Fibroblast of peridontal ligament (primary cell): ENCODE data around the gene BRICD5.
"Not testable (repeated sequence)": the region's sequence is repeated elsewhere in the genome, so short reads cannot be mapped to it uniquely, and the experiment has no call there.

Source experiments
- DNase-seq: peaks from one replicate; pipeline ENCODE4 v3.0.0-alpha.2; 2010; ENCODE audit errors: extremely low read depth

BRICD5 gene

DNA sequence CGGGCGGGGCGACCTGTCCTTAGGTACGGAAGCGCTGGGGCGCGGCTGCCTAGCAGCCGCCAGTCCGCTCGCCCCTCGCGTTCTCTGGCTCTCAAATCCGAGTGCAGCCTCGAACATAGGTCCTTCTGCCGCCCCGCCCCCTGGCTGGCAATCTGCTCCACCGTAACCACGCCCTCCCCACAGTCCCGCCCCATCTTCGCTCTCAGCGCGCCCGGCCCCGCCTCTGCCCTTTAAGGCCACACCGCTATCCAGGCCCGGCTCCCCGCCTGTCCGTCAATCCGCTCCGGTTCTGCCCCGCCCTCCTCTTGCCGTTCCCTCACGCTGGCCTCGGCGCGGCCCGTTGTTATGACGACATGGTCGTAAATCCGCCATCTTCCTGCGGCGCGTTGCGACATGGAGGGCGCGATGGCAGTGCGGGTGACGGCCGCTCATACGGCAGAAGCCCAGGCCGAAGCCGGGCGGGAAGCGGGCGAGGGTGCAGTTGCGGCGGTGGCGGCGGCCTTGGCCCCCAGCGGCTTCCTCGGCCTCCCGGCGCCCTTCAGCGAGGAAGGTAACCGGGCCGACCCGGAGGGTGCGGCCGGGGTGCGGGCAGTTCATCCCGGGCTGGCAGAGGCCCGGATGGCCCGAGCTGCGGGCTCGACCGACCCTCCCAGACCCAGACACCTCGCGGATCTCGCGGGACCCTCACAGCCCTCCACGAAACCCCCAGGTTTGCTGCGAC, 12.7 kb upstream of the BRICD5 start, which contains the start of gene E4F1:
Gene E4F1 (plus strand): TSS at position 371 of the 721 bp plus-strand sequence. CDS start 23 bp downstream, at position 394.
- DNase-seq = peak; percentile 98

GRCh38 chr16:2216330-2216729, 5.7 kb upstream of the BRICD5 start:
- no peak for DNase-seq

DNA sequence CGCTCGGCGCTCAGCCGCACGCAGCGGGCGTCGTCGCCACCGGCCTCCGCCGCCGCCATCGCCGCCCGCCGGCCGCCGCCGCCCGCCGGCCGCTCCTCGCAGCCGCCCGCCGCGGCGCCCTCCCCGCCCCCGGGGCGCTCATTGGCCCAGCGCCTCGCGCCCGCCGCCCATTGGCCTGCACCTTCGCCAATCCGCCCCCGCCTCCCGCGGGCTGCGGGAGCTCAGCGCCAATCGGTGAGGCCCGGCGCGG, 4.0 kb upstream of the BRICD5 start, which contains the start of gene PGP:
Gene PGP (minus strand): TSS at position 122 of the 250 bp plus-strand sequence. CDS start 63 bp downstream, at position 59.
- no peak for DNase-seq

DNA sequence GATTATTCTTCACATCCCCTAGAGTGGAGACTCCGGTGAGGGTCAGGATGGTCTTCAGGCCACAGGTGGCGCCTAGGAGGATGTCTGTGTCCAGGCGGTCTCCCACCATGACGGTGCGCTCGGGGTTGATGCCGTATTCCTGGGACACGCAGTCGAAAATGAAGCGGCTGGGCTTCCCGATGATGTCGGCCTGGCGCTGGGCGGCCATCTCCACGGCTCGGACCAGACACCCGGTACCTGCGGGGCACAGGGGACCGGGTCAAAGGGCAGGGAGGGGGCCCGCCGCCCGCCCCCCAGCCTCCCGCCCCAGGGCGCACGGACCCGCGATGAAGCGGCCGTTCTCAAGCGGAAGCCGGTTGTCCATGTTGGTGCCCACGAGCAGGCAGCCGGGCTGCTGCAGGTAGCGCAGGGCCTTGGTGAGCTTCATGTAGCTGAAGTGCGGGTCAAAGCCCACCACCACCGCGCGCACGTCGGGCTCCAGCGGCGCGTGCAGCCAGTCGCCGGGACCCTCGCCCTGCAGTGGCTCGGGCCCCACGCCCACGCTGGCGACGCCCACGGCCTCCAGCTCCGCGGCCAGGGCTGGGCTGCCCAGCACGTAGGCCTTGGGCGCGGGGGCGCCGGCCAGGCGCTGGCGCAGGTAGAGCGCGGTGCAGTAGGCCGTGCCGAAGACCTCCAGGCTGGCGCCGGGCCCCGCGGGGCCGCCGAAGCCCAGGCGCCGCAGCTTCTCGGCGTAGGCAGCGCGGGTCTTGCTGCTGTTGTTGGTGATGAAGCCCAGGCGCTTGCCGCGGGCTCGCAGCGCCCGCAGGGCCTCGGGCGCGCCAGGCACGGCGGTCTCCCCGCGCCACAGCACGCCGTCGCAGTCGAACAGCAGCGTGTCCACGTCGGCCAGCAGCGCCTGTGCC, 3.4 kb upstream of the BRICD5 start:
- no peak for DNase-seq

- no peak for DNase-seq
Measured at GRCh38 chr16:2212362-2213324, 2.0 kb upstream of the BRICD5 start.

GRCh38 chr16:2211923-2212347, 1.3 kb upstream of the BRICD5 start:
- no peak for DNase-seq

DNA sequence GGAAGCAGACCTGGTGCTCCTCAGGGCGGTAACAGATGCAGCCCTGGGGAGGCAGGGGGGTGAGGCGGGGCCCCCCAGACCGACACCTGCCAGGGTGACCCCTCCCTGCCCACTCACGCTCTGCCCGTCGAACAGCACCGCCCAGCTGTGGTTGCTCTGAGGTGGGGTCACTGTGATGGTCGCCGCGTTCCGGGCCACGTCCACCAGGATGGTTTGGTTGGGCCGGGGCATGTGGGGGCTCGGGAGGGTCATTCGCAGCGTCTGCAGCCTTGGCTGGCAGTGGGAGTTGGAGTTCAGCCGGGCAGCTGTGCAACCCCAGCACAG, 692 bp downstream of the BRICD5 start:
- no peak for DNase-seq

GRCh38 chr16:2209258-2210008, 1.2 kb downstream of the BRICD5 start:
- no peak for DNase-seq

DNA sequence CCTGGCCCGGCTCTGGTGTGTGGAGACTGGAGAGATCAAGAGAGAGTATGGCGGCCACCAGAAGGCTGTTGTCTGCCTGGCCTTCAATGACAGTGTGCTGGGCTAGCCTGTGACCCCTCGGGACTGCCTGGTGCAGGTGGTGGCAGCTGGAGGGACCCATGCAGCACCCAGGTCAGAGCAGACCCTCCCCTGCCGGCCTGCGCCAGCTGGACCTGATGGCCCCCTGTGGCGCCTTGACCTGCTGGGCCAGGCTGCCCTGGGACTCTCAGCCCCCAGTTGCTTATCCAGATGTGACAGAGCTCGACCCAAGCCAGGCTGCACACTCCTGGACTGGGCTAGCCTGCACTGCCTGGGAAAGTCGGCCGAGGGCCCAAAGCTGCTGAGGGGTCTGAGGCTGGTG, 1.9 kb downstream of the BRICD5 start:
- no peak for DNase-seq

DNA sequence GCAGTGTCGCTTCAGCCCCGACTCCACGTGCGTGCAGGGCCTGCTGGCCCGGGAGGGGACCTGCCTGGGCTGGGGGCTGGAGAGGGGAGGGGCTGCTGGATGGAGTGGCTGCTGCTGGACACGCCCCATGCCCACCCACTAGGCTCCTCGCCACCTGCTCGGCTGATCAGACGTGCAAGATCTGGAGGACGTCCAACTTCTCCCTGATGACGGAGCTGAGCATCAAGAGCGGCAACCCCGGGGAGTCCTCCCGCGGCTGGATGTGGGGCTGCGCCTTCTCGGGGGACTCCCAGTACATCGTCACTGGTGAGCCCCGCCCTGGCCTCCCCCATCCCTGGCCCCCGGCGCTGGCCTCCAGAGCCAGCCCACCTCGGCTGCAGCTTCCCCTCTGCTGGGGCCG, 2.4 kb downstream of the BRICD5 start:
- DNase-seq = no peak

DNA sequence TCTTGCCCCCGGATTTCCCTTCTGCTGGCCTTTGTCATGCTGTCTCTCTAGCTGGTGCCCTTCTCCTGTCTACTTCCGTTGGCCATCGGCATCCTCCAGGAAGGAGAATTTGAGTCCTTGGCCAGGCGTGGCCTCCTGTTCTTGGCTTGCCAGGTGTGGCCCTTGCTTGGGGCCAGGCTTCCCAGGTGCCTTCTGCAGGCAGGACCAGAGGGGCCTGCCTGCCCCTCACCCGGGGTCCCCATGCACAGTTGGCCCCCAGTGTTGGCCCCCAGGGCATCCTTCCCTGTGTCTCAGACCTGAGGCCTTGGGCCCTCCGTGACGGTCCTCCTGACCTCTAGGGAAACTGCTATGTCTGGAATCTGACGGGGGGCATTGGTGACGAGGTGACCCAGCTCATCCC, 2.8 kb downstream of the BRICD5 start:
- no peak for DNase-seq

DNA sequence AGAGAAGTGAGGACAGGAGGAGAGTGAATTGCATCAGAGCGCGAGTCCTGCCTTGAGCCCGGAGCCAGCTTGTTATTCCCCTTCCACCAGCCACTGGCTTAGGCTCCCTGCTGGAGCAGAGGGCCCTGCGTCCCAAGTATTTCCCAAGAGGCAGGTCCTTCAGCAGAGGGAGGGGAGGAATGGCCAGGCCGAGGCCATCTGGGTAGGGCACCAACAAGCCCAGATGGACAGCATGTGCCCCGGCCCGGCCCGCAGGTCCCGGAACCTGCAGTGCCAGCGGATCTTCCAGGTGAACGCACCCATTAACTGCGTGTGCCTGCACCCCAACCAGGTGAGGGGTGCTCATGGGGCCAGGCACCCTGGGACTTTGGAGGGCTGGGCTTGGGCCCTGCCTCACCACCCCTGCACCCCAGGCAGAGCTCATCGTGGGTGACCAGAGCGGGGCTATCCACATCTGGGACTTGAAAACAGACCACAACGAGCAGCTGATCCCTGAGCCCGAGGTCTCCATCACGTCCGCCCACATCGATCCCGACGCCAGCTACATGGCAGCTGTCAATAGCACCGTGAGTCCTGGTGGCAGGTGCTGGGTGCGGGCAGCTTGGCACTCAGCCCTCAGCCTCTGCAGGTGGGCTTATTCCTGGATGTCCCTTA, 3.8 kb downstream of the BRICD5 start:
- no peak for DNase-seq

DNA sequence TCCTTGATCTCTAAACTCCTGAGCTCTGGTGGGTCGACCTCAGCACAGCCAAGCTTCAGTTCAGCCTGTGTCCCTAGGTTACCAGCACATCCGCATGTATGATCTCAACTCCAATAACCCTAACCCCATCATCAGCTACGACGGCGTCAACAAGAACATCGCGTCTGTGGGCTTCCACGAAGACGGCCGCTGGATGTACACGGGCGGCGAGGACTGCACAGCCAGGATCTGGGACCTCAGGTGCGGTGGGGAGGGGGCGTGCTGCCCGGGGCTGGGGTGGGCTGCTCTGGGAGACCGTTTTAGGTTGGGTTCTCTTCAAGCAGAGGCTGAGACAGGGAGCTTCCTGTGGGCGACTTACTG, 4.3 kb downstream of the BRICD5 start:
- DNase-seq = no peak

DNA sequence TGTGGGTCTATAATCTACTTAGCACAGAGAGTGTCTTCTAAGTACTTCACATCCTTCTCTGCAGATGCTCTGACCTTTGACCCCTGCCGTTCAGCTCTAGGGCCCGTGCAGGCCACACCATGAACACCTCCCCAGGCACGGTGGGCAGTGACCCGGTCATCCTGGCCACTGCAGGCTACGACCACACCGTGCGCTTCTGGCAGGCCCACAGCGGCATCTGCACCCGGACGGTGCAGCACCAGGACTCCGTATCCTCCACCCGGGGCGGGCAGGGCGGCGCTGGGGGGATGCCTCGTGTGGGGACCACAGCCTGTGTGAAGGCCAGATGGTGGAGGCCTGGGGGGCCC, 4.7 kb downstream of the BRICD5 start:
- no peak for DNase-seq

DNA sequence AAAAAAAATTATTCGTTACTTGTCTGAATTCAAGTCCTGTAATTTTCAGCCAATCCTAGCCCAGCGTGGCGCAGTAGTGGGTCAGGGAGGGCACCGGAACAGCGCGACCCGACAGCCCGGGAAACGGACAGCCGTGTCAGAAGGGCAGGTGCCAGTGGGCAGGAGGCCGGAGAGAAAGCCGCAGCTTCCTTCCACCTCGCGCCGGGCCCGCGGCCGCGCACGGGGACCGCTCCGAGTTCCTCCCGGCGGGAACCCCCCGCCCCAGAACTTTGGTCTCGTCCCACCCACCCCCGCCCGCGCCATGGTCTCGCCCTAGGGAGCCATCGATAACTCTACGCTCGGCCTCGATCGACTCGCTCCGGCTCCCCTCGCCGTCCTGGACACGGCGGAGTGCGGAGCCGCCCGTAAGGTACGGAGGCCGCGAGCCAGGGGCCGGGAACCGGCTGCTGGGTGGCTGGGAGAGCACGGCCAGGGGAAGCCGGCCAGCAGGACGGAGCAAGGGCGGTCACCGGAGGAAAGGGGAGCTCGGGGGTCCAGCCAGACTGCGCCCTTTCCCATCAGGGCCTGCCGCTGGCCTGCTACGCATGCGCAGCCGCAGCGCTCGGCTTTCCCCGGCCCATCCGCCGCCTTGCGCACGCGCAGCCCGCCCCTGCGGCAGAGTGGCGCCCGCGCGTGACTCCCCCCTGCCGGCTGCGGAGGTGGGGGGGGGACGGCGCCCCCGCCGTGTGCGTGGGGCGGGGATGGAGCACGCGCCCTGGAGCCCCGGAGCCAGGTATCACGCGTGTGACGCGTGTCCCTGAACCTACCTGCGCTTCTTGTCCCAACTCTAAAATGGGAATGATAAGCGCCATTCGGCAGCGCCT, 5.3 kb downstream of the BRICD5 start, which contains the start of gene MLST8:
Gene MLST8 (plus strand): TSS at position 351 of the 863 bp plus-strand sequence. CDS start 632 bp downstream, outside the sequence.
- peak; percentile 84 for DNase-seq

DNA sequence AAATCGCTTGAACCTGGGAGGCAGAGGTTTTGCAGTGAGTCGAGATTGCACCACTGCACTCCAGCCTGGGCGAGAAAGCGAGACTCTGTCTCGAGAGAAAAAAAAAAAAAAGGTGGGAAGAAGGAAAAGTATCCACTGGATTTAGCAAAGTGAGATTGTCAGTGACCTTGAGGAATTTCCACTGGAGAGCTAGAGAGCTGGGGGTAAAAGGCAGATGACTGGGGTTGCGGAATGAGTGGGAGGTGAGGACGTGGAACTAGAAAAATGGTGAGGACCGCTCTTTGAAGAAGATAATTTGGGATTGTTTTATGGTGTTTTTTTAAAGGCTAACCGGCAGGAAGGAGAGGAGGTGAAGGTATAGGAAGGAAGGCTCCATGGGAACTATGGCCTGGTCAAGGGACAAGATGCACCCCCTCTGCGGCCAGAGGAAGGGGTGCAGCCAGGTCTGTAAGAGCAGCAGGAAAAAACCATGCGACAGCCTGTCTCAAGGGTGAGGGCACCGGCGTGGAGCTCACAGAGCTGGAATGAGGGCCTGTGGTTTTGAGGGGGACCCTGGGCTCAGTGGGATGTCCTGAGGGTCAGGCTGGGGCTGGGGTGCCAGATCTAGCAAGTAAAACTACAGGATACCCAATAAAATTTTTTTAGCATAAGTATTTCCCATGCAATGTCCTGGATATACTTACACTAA, 6.1 kb downstream of the BRICD5 start:
- DNase-seq = no peak

- DNase-seq = not testable (repeated sequence)
Measured at GRCh38 chr16:2203119-2203688, 7.5 kb downstream of the BRICD5 start.

GRCh38 chr16:2200313-2200712, 10.3 kb downstream of the BRICD5 start:
- DNase-seq = no peak

DNA sequence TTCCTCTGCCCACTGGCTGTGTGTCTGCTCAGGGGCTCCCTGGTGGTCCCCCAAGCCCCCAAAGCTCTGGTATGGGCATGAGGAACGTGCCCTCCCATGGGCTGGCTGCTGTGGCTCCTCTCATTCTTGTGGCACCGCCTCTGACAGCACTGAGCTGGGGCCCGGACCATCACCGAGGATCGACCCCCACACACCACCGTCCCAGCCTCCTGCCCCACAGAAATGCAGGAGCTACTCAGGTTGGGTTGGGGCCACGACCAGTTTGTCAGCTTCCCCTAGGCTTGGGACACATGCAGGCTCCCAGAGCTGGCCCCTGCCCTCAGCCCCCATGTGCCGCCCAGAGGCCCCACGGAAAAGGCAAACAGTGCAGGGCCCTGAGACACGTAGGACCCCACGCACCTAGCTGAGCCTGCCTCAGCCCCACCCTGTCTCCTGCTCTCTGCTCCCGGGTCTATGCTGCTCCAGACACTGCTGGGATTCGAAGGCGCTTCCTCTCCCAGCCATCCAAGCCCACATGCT, 11.0 kb downstream of the BRICD5 start:
- DNase-seq = no peak
